ENCODE measurements around the gene SFMBT1.

The SFMBT1 gene

GRCh38 chr3:53072653-53073552 is 27.0 kb upstream of the SFMBT1 start:
- peak; percentile 98 for TF ChIP-seq CTCF (IDR thresholded peaks at IDR 0.05; ENCODE audit: low read depth, low read length)
- DNase-seq (ENCODE audit: extremely low read depth, low read depth), result peak; percentile 32

- no peak for DNase-seq (ENCODE audit: extremely low read depth, low read depth)
- no peak for TF ChIP-seq CTCF (IDR thresholded peaks at IDR 0.05; ENCODE audit: low read depth, low read length)
Observed at GRCh38 chr3:53071882-53072431, 26.1 kb upstream of the SFMBT1 start.

- TF ChIP-seq CTCF (IDR thresholded peaks at IDR 0.05; ENCODE audit: low read depth, low read length), result no peak
- DNase-seq (ENCODE audit: extremely low read depth, low read depth), result no peak
Observed at GRCh38 chr3:53069422-53070068, 23.7 kb upstream of the SFMBT1 start.

- DNase-seq (ENCODE audit: extremely low read depth, low read depth), result no peak
- no peak for TF ChIP-seq CTCF (IDR thresholded peaks at IDR 0.05; ENCODE audit: low read depth, low read length)
Observed at GRCh38 chr3:53068176-53068575, 22.3 kb upstream of the SFMBT1 start.

GRCh38 chr3:53067567-53067966 is 21.7 kb upstream of the SFMBT1 start:
- DNase-seq (ENCODE audit: extremely low read depth, low read depth), result no peak
- TF ChIP-seq CTCF (IDR thresholded peaks at IDR 0.05; ENCODE audit: low read depth, low read length), result no peak

GRCh38 chr3:53065841-53066480 is 20.1 kb upstream of the SFMBT1 start:
- no peak for TF ChIP-seq CTCF (IDR thresholded peaks at IDR 0.05; ENCODE audit: low read depth, low read length)
- no peak for DNase-seq (ENCODE audit: extremely low read depth, low read depth)
